SK-N-MC (cell line): ENCODE measurements around the gene DNAJC21.

Source experiments
- DNase-seq: peaks from one replicate; pipeline ENCODE4 v3.0.0-alpha.2; 2011; ENCODE audit warnings: low read depth, low spot score
- H3K27ac ChIP-seq: fragments of 200-600 bp; sonication (generic); 2 replicates; pipeline ENCODE4 v1.5.1; 2016; ENCODE audit warnings: mixed run types
- H3K36me3 ChIP-seq: fragments of 200-600 bp; sonication (generic); 2 replicates; pipeline ENCODE4 v1.6.1; 2017; ENCODE audit warnings: antibody characterized with exemption, low read length, mixed read lengths; ENCODE audit not compliant: insufficient read depth
- H3K4me3 ChIP-seq: fragments of 200-600 bp; sonication (generic); 2 replicates; pipeline ENCODE4 v1.5.1; 2016
- H3K9ac ChIP-seq: fragments of 200-600 bp; sonication (generic); 2 replicates; pipeline ENCODE4 v1.8.0; 2017; ENCODE audit warnings: mixed run types, mixed read lengths; ENCODE audit not compliant: insufficient read length
- H3K9me3 ChIP-seq: fragments of 200-600 bp; sonication (generic); 2 replicates; pipeline ENCODE4 v1.6.1; 2017; ENCODE audit warnings: low read depth, mild to moderate bottlenecking, antibody characterized with exemption, low read length, moderate library complexity, mixed read lengths
- EZH2 ChIP-seq: fragments of 200-600 bp; sonication (generic); IDR thresholded peaks from one replicate; pipeline ENCODE4 v1.6.1; 2017; ENCODE audit warnings: antibody characterized with exemption
- FOXP2 ChIP-seq: optimal IDR thresholded peaks from 2 replicates; pipeline ENCODE3; 2011; ENCODE audit warnings: mild to moderate bottlenecking, moderate library complexity; ENCODE audit not compliant: insufficient read depth; ENCODE audit errors: extremely low read length, control extremely low read depth
- POLR2AphosphoS5 ChIP-seq: IDR thresholded peaks from 2 replicates; pipeline ENCODE4 v1.6.1; 2012; ENCODE audit warnings: mild to moderate bottlenecking, low read depth, low read length, borderline replicate concordance

Gene DNAJC21

GRCh38 chr5:35002459-35002858, 73.1 kb downstream of the DNAJC21 start:
- H3K36me3 ChIP-seq, result no peaks in the 10 kb centered on the region
- H3K4me3 ChIP-seq, result no peak overlapping the region
- no peak overlapping the region for H3K9ac ChIP-seq
- TF ChIP-seq EZH2 (no peak), FOXP2 (no peak), POLR2AphosphoS5 (no peak)
- H3K9me3 ChIP-seq, result no peaks in the 10 kb centered on the region
- no peak for DNase-seq
- no peak overlapping the region for H3K27ac ChIP-seq

- no peak for DNase-seq
These were observed 73.9 kb downstream of the DNAJC21 start for GRCh38 chr5:35003018-35003957.

GRCh38 chr5:35004200-35004599, 74.8 kb downstream of the DNAJC21 start:
- H3K27ac ChIP-seq, result no peak overlapping the region
- no peak overlapping the region for H3K4me3 ChIP-seq
- TF ChIP-seq POLR2AphosphoS5, result no peak
- no peak for TF ChIP-seq FOXP2
- no peak for TF ChIP-seq EZH2
- H3K9ac ChIP-seq, result no peak overlapping the region
- H3K9me3 ChIP-seq, result no peaks in the 10 kb centered on the region
- H3K36me3 ChIP-seq, result no peaks in the 10 kb centered on the region
- no peak for DNase-seq

More at GRCh38 chr5:35003018-35003957, 73.9 kb downstream of the DNAJC21 start:
- Histone ChIP-seq H3K9ac (no peak overlapping the region), H3K4me3 (no peak overlapping the region), H3K27ac (no peak overlapping the region), H3K9me3 (no peaks in the 10 kb centered on the region), H3K36me3 (no peaks in the 10 kb centered on the region)
- no peak for TF ChIP-seq POLR2AphosphoS5
- no peak for TF ChIP-seq EZH2
- no peak for TF ChIP-seq FOXP2

DNA sequence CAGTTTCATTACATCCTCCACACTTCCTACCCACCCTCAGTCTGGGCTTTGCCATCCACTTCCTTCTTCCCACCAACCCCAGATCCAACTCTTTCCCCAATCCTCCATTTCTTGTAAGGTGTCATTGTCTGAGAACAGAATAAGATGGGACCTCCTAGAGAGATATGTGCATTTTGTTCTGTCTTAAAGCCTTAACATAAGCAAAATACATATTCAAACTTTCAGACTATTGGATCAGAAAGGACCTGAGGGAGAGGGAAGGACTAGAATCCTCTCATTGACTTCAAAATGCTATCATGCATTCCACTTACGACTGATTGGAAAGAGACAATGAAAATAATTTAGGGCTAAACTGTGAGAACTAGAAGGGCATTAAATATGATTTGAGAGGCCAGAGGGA, 75.4 kb downstream of the DNAJC21 start:
- no peak for DNase-seq
- Histone ChIP-seq H3K9me3 (no peaks in the 10 kb centered on the region), H3K9ac (no peak overlapping the region), H3K36me3 (no peaks in the 10 kb centered on the region), H3K4me3 (no peak overlapping the region), H3K27ac (no peak overlapping the region)
- TF ChIP-seq POLR2AphosphoS5 (no peak), EZH2 (no peak), FOXP2 (no peak)
